Hepatocyte (in vitro differentiated cells): ENCODE data around the gene LDHB.

Experiments
- EZH2phosphoT487 ChIP-seq: fragments of 200-600 bp; sonication (generic); IDR thresholded peaks from one replicate; pipeline ENCODE4 v1.6.1; 2018; ENCODE audit warnings: antibody characterized with exemption, mild to moderate bottlenecking, low read depth, moderate library complexity; ENCODE audit not compliant: unreplicated experiment, severe bottlenecking
- TF ChIP-seq, protein P1 (sequence below): fragments of 200-600 bp; sonication (generic); IDR thresholded peaks from 2 replicates; pipeline ENCODE4 v1.5.1; 2016; ENCODE audit warnings: antibody characterized with exemption, mild to moderate bottlenecking; ENCODE audit not compliant: poor library complexity

DNA sequence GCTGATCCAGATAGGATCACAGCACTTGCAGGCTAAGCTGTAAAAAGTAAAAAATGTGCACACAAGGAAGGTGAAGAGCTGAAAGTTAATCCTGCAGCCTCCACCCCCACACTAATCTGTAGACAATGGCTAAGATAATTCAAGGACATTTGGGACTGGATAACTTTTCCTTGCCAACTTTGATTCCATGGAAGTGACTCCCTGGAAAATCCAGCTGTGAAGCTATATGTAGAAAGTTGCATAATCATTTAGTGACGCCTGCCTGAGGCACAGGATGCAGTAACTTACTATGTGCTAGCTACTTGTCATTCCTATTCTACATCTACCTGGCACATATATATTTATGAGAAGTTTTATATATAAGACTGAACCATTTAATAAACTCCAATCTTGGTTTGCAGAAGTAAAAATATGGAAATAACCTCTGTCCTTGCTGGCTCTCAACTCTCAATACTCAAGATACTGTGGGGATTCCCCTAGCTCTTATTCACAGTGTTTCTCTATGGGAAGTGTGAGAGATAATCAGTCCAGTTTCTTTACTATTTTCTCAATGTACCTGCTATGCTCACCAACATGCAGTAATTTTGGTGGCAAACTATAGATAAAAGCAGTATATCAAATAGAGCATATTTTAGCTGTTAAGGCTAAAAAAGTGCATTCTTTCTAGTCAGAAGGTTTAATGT lies 14.8 kb downstream of the LDHB start:
- no peak for TF ChIP-seq EZH2phosphoT487
- TF ChIP-seq, protein P1, sequence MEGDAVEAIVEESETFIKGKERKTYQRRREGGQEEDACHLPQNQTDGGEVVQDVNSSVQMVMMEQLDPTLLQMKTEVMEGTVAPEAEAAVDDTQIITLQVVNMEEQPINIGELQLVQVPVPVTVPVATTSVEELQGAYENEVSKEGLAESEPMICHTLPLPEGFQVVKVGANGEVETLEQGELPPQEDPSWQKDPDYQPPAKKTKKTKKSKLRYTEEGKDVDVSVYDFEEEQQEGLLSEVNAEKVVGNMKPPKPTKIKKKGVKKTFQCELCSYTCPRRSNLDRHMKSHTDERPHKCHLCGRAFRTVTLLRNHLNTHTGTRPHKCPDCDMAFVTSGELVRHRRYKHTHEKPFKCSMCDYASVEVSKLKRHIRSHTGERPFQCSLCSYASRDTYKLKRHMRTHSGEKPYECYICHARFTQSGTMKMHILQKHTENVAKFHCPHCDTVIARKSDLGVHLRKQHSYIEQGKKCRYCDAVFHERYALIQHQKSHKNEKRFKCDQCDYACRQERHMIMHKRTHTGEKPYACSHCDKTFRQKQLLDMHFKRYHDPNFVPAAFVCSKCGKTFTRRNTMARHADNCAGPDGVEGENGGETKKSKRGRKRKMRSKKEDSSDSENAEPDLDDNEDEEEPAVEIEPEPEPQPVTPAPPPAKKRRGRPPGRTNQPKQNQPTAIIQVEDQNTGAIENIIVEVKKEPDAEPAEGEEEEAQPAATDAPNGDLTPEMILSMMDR = no peak
